ENCODE results near the gene NCOA7. TPM values are rescaled to one million over a fixed set of nuclear protein-coding genes. Genes with fewer than 3 reads are reported as not detected.

The NCOA7 gene
- total and polyA plus RNA-seq, 5 experiments from 2014 or later = 9.4 to 48.0 (median 16.5) TPM

- no peaks in the 10 kb centered on the region for H3K9me3 Mint-ChIP-seq
- ATAC-seq (no peak), DNase-seq (peak in 3 of 10 donors; percentile 21 to 31 (median 21))
- peak overlapping the region in 8 of 10 donors; percentile 59 to 91 (median 79) for H3K27ac Mint-ChIP-seq
- H3K4me1 Mint-ChIP-seq = peaks cover 17 to 42% (median 35%) of the 10 kb centered on the region in 4 donors
- H3K27me3 Mint-ChIP-seq = peaks cover 18 to 46% (median 34%) of the 10 kb centered on the region in 5 donors
- H3K36me3 Mint-ChIP-seq = no peaks in the 10 kb centered on the region
- POLR2A ChIA-PET = interaction anchor here (1.2 to 3.2 kb wide), 4 partner anchors 42 to 446 kb away, joined by 4 to 19 read pairs (median 12); partner anchors contain the start of genes HDDC2, HINT3, NCOA7 and TRMT11
- H3K4me3 Mint-ChIP-seq = peak overlapping the region; percentile 83 to 94 (median 90)
These were observed 42.2 kb upstream of the NCOA7 start for GRCh38 chr6:125748406-125749172.

- peak; percentile 65 to 86 (median 74) for DNase-seq
- ATAC-seq = peak; percentile 65 to 69
- H3K36me3 Mint-ChIP-seq = no peaks in the 10 kb centered on the region
- H3K27ac Mint-ChIP-seq = peak within 1 kb of the TSS; percentile 57 to 91 (median 79)
- peaks cover 18 to 46% (median 34%) of the 10 kb centered on the region in 5 donors for H3K27me3 Mint-ChIP-seq
- no peaks in the 10 kb centered on the region for H3K9me3 Mint-ChIP-seq
- peaks cover 17 to 42% (median 35%) of the 10 kb centered on the region in 4 donors for H3K4me1 Mint-ChIP-seq
- peak within 1 kb of the TSS; percentile 87 to 95 (median 92) for H3K4me3 Mint-ChIP-seq
- POLR2A ChIA-PET = interaction anchor here (1.2 to 3.2 kb wide), 3 partner anchors 31 to 447 kb away, joined by 7 to 19 read pairs (median 18); partner anchors contain the start of genes HDDC2 and NCOA7
These were observed 41.4 kb upstream of the NCOA7 start, which contains the start of gene HEY2 for GRCh38 chr6:125749173-125749864. Gene HEY2 (plus strand): TSS chr6:125749632. CDS start chr6:125749777, 145 bp downstream.

- no peaks in the 10 kb centered on the region for H3K36me3 Mint-ChIP-seq
- peak overlapping the region in 9 of 10 donors; percentile 57 to 89 (median 76) for H3K27ac Mint-ChIP-seq
- DNase-seq (peak in 3 of 10 donors; percentile 14 to 20 (median 16)), ATAC-seq (peak in 1 of 2 donors; percentile 1)
- POLR2A ChIA-PET = interaction anchor here (1.2 to 3.2 kb wide), 2 partner anchors 31 to 448 kb away, joined by 7 to 18 read pairs; partner anchors contain the start of gene HDDC2
- peaks cover 18 to 45% (median 34%) of the 10 kb centered on the region in 5 donors for H3K27me3 Mint-ChIP-seq
- peaks cover 17 to 42% (median 35%) of the 10 kb centered on the region in 4 donors for H3K4me1 Mint-ChIP-seq
- H3K9me3 Mint-ChIP-seq = no peaks in the 10 kb centered on the region
- peak overlapping the region; percentile 87 to 95 (median 92) for H3K4me3 Mint-ChIP-seq
These were observed 40.7 kb upstream of the NCOA7 start for GRCh38 chr6:125749865-125750691.

GRCh38 chr6:125750692-125751333 lies 39.9 kb upstream of the NCOA7 start:
- Mint-ChIP-seq H3K4me1 (peaks cover 17 to 42% (median 35%) of the 10 kb centered on the region in 4 donors), H3K4me3 (peak overlapping the region; percentile 87 to 95 (median 92)), H3K27me3 (peaks cover 18 to 45% (median 27%) of the 10 kb centered on the region in 5 donors), H3K9me3 (no peaks in the 10 kb centered on the region), H3K27ac (peak overlapping the region in 4 of 10 donors; percentile 18 to 88 (median 54)), H3K36me3 (no peaks in the 10 kb centered on the region)
- POLR2A ChIA-PET = no interaction called here
- ATAC-seq = no peak
- DNase-seq = no peak

GRCh38 chr6:125751334-125751916 lies 39.3 kb upstream of the NCOA7 start:
- H3K27ac Mint-ChIP-seq = no peak overlapping the region
- POLR2A ChIA-PET = no interaction called here
- no peaks in the 10 kb centered on the region for H3K9me3 Mint-ChIP-seq

GRCh38 chr6:125752773-125753172 lies 38.0 kb upstream of the NCOA7 start:
- H3K27me3 Mint-ChIP-seq = peaks cover 7 to 30% (median 19%) of the 10 kb centered on the region in 5 donors
- POLR2A ChIA-PET = interaction anchor here (1.0 to 1.2 kb wide), 2 partner anchors 26 to 451 kb away, joined by 3 to 5 read pairs; partner anchors contain the start of gene HDDC2
- ATAC-seq = no peak

More at GRCh38 chr6:125751334-125751916, 39.3 kb upstream of the NCOA7 start:
- peaks cover 13 to 39% (median 21%) of the 10 kb centered on the region in 5 donors for H3K27me3 Mint-ChIP-seq
- ATAC-seq (no peak), DNase-seq (no peak)
- H3K36me3 Mint-ChIP-seq = no peaks in the 10 kb centered on the region
- H3K4me1 Mint-ChIP-seq = peaks cover 12 to 37% (median 31%) of the 10 kb centered on the region in 4 donors
- H3K4me3 Mint-ChIP-seq = peak overlapping the region in 1 of 10 donors; percentile 1

GRCh38 chr6:125753218-125753936 lies 37.4 kb upstream of the NCOA7 start:
- H3K36me3 Mint-ChIP-seq = no peaks in the 10 kb centered on the region
- DNase-seq = peak in 3 of 10 donors; percentile 35 to 44 (median 41)
- no peak overlapping the region for H3K4me3 Mint-ChIP-seq
- peaks cover 7 to 24% (median 19%) of the 10 kb centered on the region in 4 donors for H3K4me1 Mint-ChIP-seq
- no peak overlapping the region for H3K27ac Mint-ChIP-seq
- ATAC-seq = no peak
- POLR2A ChIA-PET = interaction anchor here (1.2 kb wide), 1 partner anchor 452 kb away, joined by 5 read pairs; the partner anchor contains the start of gene HDDC2
- H3K9me3 Mint-ChIP-seq = no peaks in the 10 kb centered on the region
- peaks cover 7 to 30% (median 17%) of the 10 kb centered on the region in 5 donors for H3K27me3 Mint-ChIP-seq

More at GRCh38 chr6:125752773-125753172, 38.0 kb upstream of the NCOA7 start:
- no peaks in the 10 kb centered on the region for H3K9me3 Mint-ChIP-seq
- H3K4me3 Mint-ChIP-seq = no peak overlapping the region
- no peak overlapping the region for H3K27ac Mint-ChIP-seq
- H3K36me3 Mint-ChIP-seq = no peaks in the 10 kb centered on the region
- no peak for DNase-seq
- H3K4me1 Mint-ChIP-seq = peaks cover 7 to 30% (median 24%) of the 10 kb centered on the region in 4 donors

DNA sequence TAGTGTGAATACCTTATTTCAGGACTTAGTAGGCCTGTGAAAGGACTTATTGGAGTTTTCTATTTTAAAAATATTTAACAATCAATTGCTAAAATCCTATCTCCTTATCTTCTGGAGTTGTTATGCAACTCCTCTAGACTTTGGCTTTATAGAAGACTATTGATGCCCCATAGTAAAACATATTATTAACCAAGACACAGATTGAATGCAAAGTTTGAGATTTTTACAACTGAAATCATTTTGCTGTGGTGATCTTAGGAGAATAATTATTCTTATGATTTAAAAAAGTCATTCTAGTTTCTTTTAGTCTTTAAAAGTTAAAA lies 36.9 kb upstream of the NCOA7 start:
- POLR2A ChIA-PET = interaction anchor here (1.2 kb wide), 1 partner anchor 452 kb away, joined by 5 read pairs; the partner anchor contains the start of gene HDDC2
- Mint-ChIP-seq H3K9me3 (no peaks in the 10 kb centered on the region), H3K4me1 (peaks cover 7 to 20% (median 14%) of the 10 kb centered on the region in 4 donors), H3K27me3 (peaks cover 7 to 31% (median 14%) of the 10 kb centered on the region in 5 donors), H3K36me3 (no peaks in the 10 kb centered on the region), H3K4me3 (no peak overlapping the region), H3K27ac (no peak overlapping the region)
- ATAC-seq = no peak
- no peak for DNase-seq

- Mint-ChIP-seq H3K4me3 (no peak overlapping the region), H3K36me3 (peaks cover 0 to 3% (median 0%) of the 10 kb centered on the region in 3 donors), H3K27me3 (peaks cover 13 to 37% (median 21%) of the 10 kb centered on the region in 5 donors), H3K27ac (no peak overlapping the region), H3K4me1 (peaks cover 7 to 19% (median 13%) of the 10 kb centered on the region in 4 donors), H3K9me3 (no peaks in the 10 kb centered on the region)
- POLR2A ChIA-PET = no interaction called here
- DNase-seq (no peak), ATAC-seq (no peak)
These were observed 36.2 kb upstream of the NCOA7 start for GRCh38 chr6:125754566-125754965.

GRCh38 chr6:125759184-125759902 lies 31.4 kb upstream of the NCOA7 start:
- ATAC-seq = peak in 1 of 2 donors; percentile 37
- POLR2A ChIA-PET = no interaction called here

More at GRCh38 chr6:125759184-125759902, 31.4 kb upstream of the NCOA7 start:
- Mint-ChIP-seq H3K36me3 (peaks cover 0 to 3% (median 3%) of the 10 kb centered on the region in 3 donors), H3K27me3 (peaks cover 8 to 31% (median 21%) of the 10 kb centered on the region in 5 donors), H3K4me3 (peak overlapping the region in 1 of 10 donors; percentile 27), H3K27ac (no peak overlapping the region), H3K9me3 (no peaks in the 10 kb centered on the region), H3K4me1 (peaks cover 0 to 4% (median 0%) of the 10 kb centered on the region in 4 donors)
- DNase-seq = no peak
